ENCODE results near the gene ZNRF3. TPM values are rescaled to one million over a fixed set of nuclear protein-coding genes. Genes with fewer than 3 reads are reported as not detected.

Gene ZNRF3
- total RNA-seq, 1 experiment from 2014 or later: 23.7 TPM

DNA sequence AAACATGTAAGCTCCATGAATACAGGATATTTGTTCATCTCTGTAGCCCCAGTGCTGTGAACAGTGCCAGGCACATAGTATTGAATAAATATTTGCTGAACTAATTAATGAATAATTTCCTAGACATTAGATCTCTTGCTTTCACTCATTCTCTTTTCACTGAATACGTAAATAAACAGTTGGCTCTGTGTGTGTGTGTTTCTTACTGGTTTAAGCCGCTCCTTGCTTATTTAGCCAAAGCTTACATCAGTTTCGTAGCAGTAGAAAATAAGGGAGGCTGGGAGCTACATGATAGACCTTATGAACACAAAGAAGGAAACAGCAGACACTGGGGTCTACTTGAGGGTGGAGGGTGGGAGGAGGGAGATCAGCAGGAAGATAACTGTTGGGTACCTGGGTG lies 206.7 kb downstream of the ZNRF3 start:
- Mint-ChIP-seq H3K27ac (ENCODE audit: unreplicated experiment) (no peak overlapping the region), H3K9me3 (ENCODE audit: low read depth, unreplicated experiment) (no peaks in the 10 kb centered on the region), H3K27me3 (ENCODE audit: unreplicated experiment) (peaks cover 33% of the 10 kb centered on the region), H3K36me3 (ENCODE audit: insufficient read depth, unreplicated experiment) (no peaks in the 10 kb centered on the region), H3K4me1 (ENCODE audit: low read depth, unreplicated experiment) (peaks cover 8% of the 10 kb centered on the region), H3K4me3 (ENCODE audit: low read depth, unreplicated experiment) (no peak overlapping the region)
- no peak for DNase-seq
- intact Hi-C loops (cut with micrococcal nuclease; ENCODE audit: unreplicated experiment): no loop called here
- CTCF ChIA-PET: interaction anchor here (0.6 kb wide), 1 partner anchor 230 kb away, joined by 3 read pairs; no protein-coding TSS in a partner anchor
- no TSS peak for BruUV-seq (replicated peaks)
- TF ChIP-seq, protein P1, sequence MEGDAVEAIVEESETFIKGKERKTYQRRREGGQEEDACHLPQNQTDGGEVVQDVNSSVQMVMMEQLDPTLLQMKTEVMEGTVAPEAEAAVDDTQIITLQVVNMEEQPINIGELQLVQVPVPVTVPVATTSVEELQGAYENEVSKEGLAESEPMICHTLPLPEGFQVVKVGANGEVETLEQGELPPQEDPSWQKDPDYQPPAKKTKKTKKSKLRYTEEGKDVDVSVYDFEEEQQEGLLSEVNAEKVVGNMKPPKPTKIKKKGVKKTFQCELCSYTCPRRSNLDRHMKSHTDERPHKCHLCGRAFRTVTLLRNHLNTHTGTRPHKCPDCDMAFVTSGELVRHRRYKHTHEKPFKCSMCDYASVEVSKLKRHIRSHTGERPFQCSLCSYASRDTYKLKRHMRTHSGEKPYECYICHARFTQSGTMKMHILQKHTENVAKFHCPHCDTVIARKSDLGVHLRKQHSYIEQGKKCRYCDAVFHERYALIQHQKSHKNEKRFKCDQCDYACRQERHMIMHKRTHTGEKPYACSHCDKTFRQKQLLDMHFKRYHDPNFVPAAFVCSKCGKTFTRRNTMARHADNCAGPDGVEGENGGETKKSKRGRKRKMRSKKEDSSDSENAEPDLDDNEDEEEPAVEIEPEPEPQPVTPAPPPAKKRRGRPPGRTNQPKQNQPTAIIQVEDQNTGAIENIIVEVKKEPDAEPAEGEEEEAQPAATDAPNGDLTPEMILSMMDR (IDR thresholded peaks at IDR 0.05; ENCODE audit: unreplicated experiment): no peak

DNA sequence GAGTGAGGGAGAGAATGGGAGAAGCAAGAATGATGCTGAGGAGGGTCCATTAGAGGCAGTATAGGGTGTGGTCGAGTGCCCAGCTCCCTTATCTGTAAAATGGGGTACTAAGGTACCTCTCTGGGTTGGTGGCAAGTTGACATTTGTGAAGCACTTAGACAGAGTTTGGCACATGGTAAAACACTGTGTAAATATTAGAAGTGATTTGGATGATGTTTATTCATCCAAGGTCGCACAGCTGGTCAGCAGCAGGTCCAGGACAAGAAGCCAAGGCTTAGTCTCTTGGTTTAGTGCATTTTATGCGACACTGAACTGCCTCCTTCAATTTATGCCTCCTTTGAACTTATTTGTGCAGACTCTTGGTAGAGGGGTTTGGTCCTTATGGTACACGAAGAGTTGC lies 208.9 kb downstream of the ZNRF3 start:
- DNase-seq: no peak
- Mint-ChIP-seq H3K4me3 (ENCODE audit: low read depth, unreplicated experiment) (no peak overlapping the region), H3K27ac (ENCODE audit: unreplicated experiment) (no peak overlapping the region), H3K27me3 (ENCODE audit: unreplicated experiment) (peaks cover 33% of the 10 kb centered on the region), H3K36me3 (ENCODE audit: insufficient read depth, unreplicated experiment) (no peaks in the 10 kb centered on the region), H3K4me1 (ENCODE audit: low read depth, unreplicated experiment) (peaks cover 17% of the 10 kb centered on the region), H3K9me3 (ENCODE audit: low read depth, unreplicated experiment) (no peaks in the 10 kb centered on the region)
- TF ChIP-seq, protein P1 (IDR thresholded peaks at IDR 0.05; ENCODE audit: unreplicated experiment): no peak
- BruUV-seq (replicated peaks): no TSS peak
- intact Hi-C loops (cut with micrococcal nuclease; ENCODE audit: unreplicated experiment): no loop called here
- CTCF ChIA-PET: no interaction called here

DNA sequence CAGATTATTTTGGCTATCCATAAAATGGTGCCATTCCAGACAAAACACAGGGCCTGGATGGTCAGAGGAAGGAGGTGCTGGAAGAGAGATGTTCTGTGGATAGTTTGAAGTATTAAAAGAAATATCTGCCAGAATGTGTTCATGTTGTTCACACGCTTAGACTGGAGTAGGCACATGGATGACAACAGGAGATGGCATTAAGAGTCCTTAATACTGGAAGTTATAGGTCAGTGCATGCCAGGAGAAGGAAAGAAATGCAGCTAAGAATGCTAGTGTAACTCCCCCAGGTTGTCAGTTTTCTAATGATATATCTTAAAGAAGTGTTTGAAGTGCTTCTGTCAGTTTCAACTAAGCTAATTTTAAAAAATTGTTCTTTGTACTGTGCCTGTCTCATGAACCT lies 209.7 kb downstream of the ZNRF3 start:
- BruUV-seq (replicated peaks): no TSS peak
- intact Hi-C loops (cut with micrococcal nuclease; ENCODE audit: unreplicated experiment): no loop called here
- no peak overlapping the region for H3K27ac Mint-ChIP-seq (ENCODE audit: unreplicated experiment)
- CTCF ChIA-PET: no interaction called here
- no peak for DNase-seq
- no peak overlapping the region for H3K4me3 Mint-ChIP-seq (ENCODE audit: low read depth, unreplicated experiment)
- no peaks in the 10 kb centered on the region for H3K36me3 Mint-ChIP-seq (ENCODE audit: insufficient read depth, unreplicated experiment)
- H3K4me1 Mint-ChIP-seq (ENCODE audit: low read depth, unreplicated experiment): peaks cover 17% of the 10 kb centered on the region
- peaks cover 33% of the 10 kb centered on the region for H3K27me3 Mint-ChIP-seq (ENCODE audit: unreplicated experiment)
- TF ChIP-seq, protein P1 (IDR thresholded peaks at IDR 0.05; ENCODE audit: unreplicated experiment): no peak
- no peaks in the 10 kb centered on the region for H3K9me3 Mint-ChIP-seq (ENCODE audit: low read depth, unreplicated experiment)

DNA sequence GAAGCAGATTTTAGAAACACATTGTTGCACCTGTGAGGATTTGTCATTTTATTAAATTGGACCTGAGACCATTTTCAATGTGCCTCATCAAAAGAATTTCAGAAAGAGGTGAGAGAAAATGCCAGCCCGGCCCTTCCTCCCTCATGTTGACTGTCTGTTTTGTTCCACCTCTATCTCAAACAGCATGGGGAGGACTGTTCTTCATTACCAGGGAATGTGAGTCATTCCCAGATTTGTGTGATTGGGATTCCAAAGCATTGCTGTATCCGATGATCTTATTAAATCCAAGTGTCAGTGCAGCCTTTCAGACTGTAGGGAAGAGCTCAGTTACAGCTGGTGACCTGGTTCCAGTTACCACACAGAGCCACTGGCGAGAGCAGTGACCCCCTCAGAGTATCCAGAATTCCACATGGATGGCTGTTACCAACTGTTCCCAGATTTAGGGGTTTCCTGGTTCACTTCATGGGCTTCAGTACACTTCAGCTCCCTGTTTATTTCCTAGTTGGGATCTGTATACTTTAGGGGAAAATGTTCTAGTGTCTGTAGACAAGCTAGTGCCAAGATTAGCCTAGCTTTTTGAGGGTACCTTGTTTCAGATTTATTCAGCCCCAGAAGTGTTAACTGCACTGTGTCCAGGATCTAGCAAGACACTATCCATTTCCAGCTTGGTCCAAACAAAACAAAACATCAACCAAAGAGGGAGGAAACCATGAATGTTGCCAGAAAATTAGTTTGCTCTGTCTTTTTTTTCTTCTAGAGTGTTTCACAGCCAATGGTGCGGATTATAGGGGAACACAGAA lies 210.3 kb downstream of the ZNRF3 start:
- TF ChIP-seq, protein P1 (IDR thresholded peaks at IDR 0.05; ENCODE audit: unreplicated experiment): no peak
- Mint-ChIP-seq H3K27ac (ENCODE audit: unreplicated experiment) (no peak overlapping the region), H3K4me3 (ENCODE audit: low read depth, unreplicated experiment) (no peak overlapping the region), H3K27me3 (ENCODE audit: unreplicated experiment) (peaks cover 32% of the 10 kb centered on the region), H3K9me3 (ENCODE audit: low read depth, unreplicated experiment) (no peaks in the 10 kb centered on the region), H3K4me1 (ENCODE audit: low read depth, unreplicated experiment) (peaks cover 17% of the 10 kb centered on the region), H3K36me3 (ENCODE audit: insufficient read depth, unreplicated experiment) (no peaks in the 10 kb centered on the region)
- BruUV-seq (replicated peaks): no TSS peak
- CTCF ChIA-PET: interaction anchor here (0.7 to 1.2 kb wide), 2 partner anchors 32 to 43 kb away, joined by 3 to 4 read pairs; no protein-coding TSS in a partner anchor
- DNase-seq: no peak
- intact Hi-C loops (cut with micrococcal nuclease; ENCODE audit: unreplicated experiment): no loop called here

Measured in Calu3 (cell line).